GM18502 (cell line): ENCODE data around the gene FRYL.
"Not testable (repeated sequence)": the region's sequence is repeated elsewhere in the genome, so short reads cannot be mapped to it uniquely, and the experiment has no call there.

Experiments
- ATAC-seq: cut with Tn5 transposase; IDR thresholded peaks from one replicate; pipeline ENCODE4 v1.9.1; 2021; ENCODE audit warnings: mild to moderate bottlenecking; ENCODE audit not compliant: unreplicated experiment, poor library complexity

FRYL gene

GRCh38 chr4:48467891-48468290 is 312.2 kb downstream of the FRYL start:
- no peak for ATAC-seq

- no peak for ATAC-seq
Measured at GRCh38 chr4:48467442-48467841, 312.6 kb downstream of the FRYL start.

DNA sequence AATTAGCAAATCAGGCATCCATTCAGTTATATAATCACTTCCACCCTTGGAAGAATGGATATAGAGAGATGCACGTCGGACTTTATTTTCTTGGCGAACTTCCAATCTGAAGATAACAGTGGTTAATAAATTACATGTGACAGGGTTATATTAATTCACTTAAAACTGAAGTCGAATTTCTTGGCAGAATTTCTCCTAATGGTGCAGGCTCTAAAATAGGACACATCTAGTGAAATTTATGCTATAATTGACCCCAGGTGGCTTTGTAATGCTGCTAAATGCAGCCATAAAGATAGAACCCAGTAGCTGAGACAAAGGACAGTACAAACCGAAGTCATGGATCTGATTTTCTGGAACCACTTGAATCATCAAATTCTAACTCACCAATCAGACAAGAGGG is 317.7 kb downstream of the FRYL start:
- ATAC-seq, result no peak

DNA sequence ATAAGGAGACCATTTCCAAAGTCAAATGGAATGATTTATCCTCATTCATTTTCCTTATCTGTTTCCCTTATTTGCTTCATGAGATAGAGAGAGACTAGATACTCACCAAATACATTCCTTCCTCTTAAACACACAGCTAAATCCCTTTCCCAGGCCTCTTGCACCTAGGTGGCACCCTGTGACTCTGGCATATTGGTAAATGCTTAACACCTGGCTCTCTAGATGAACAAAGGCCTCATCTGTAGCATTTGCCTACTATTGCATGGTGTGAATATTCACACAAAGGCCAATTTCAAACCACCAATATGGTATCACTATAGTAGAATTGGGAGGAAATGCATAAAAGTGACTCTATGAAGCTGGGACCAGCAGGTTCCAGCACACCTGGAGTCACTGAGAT is 319.1 kb downstream of the FRYL start:
- no peak for ATAC-seq

- no peak for ATAC-seq
Measured at GRCh38 chr4:48454591-48454990, 325.5 kb downstream of the FRYL start.

DNA sequence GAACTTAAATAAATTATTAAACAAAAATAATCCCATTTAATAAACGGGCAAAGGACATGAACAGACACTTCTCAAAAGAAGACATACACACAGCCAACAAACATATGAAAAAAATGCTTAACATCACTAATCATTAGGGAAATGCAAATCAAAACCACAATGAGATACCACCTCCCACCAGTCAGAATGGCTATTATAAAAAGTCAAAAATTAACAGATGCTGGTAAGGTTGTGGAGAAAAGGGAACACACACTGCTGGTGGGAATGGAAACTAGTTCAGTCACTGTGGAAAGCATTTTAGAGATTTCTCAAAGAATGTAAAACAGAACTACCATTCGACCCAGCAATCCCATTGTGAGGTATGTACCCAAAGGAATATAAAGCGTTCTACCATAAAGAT is 328.4 kb downstream of the FRYL start:
- ATAC-seq, result not testable (repeated sequence)

DNA sequence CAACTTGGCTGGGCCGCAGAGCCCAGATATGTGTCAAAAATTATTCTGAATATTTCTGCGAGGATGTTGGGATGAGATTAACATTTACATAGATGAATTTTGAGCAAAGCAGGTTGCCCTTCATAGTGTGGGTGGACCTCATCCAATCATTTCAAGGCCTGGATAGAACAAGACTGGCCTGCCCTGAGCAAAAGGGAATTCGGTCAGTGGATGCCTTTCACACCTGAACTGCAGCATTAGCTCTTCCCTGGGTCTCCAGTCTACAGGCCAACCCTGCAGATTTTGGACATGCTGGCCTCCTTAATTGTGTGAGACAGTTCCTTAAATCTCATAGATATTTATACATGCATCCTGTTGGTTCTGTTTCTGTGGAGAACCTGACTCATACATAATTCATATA is 329.3 kb downstream of the FRYL start:
- no peak for ATAC-seq

DNA sequence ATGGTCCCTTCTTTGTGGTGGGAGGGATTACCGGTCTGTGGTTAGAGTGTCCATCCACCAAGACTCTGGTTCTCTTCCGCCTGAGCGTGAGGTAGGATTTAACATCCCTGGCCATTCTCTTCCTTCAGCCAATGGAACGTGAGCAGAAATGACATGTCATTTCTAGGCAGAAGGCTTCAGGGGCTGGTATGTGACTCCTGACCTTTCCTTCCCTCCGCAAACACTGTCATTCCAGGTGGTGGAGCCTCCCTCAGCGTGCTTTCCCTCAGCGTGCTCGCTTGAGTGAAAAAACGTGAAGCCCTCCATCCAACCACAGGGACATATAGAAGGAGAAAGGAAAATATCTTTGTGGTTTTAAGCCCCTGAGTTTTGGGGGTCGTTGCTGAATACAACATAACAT is 330.9 kb downstream of the FRYL start:
- ATAC-seq, result no peak
